NCI-H1092 (cell line): Measurements from ENCODE around the gene AGMO.

Experiments
- DNase-seq: peaks from one replicate; lab custom pipeline; 2025; lab: John Stamatoyannopoulos, UW

AGMO gene

GRCh38 chr7:15219758-15220157, 342.1 kb downstream of the AGMO start:
- no peak for DNase-seq

GRCh38 chr7:15218261-15218660, 343.6 kb downstream of the AGMO start:
- DNase-seq = no peak

- no peak for DNase-seq
These were observed 346.2 kb downstream of the AGMO start for GRCh38 chr7:15215616-15216015.

- DNase-seq = no peak
These were observed 346.8 kb downstream of the AGMO start for GRCh38 chr7:15214976-15215375.

- no peak for DNase-seq
These were observed 348.7 kb downstream of the AGMO start for GRCh38 chr7:15213093-15213492.

GRCh38 chr7:15209429-15209828, 352.4 kb downstream of the AGMO start:
- DNase-seq = no peak

- no peak for DNase-seq
These were observed 357.4 kb downstream of the AGMO start for GRCh38 chr7:15204421-15204820.

GRCh38 chr7:15199482-15199881, 362.3 kb downstream of the AGMO start:
- DNase-seq = no peak

- DNase-seq = no peak
These were observed 364.5 kb downstream of the AGMO start for GRCh38 chr7:15197042-15197977.

GRCh38 chr7:15178065-15178464, 383.8 kb downstream of the AGMO start:
- no peak for DNase-seq

GRCh38 chr7:15176089-15176488, 385.7 kb downstream of the AGMO start:
- no peak for DNase-seq

- DNase-seq = no peak
These were observed 386.7 kb downstream of the AGMO start for GRCh38 chr7:15175152-15175551.

GRCh38 chr7:15174485-15174884, 387.3 kb downstream of the AGMO start:
- no peak for DNase-seq

GRCh38 chr7:15168489-15168888, 393.3 kb downstream of the AGMO start:
- DNase-seq = no peak

- no peak for DNase-seq
These were observed 393.9 kb downstream of the AGMO start for GRCh38 chr7:15167912-15168311.

- no peak for DNase-seq
These were observed 395.2 kb downstream of the AGMO start for GRCh38 chr7:15166620-15167019.

GRCh38 chr7:15159261-15159660, 402.6 kb downstream of the AGMO start:
- no peak for DNase-seq

GRCh38 chr7:15158141-15158810, 403.5 kb downstream of the AGMO start:
- no peak for DNase-seq
